GM18873 (cell line): ENCODE results near the gene RECK.
"Not testable (repeated sequence)": the region's sequence is repeated elsewhere in the genome, so short reads cannot be mapped to it uniquely, and the experiment has no call there.

ENCODE experiments used
- ATAC-seq: cut with Tn5 transposase; IDR thresholded peaks from one replicate; pipeline ENCODE4 v1.9.1; 2021; ENCODE audit warnings: mild to moderate bottlenecking, moderate library complexity, moderate number of reproducible peaks; ENCODE audit not compliant: unreplicated experiment, low FRiP score

The RECK gene

GRCh38 chr9:36152741-36153438 lies 116.2 kb downstream of the RECK start:
- no peak for ATAC-seq

GRCh38 chr9:36153746-36154145 lies 117.0 kb downstream of the RECK start:
- ATAC-seq = no peak

GRCh38 chr9:36154331-36154952 lies 117.7 kb downstream of the RECK start:
- no peak for ATAC-seq

- ATAC-seq = no peak
Observed at GRCh38 chr9:36156116-36156515, 119.4 kb downstream of the RECK start.

GRCh38 chr9:36158122-36158521 lies 121.4 kb downstream of the RECK start:
- no peak for ATAC-seq

- no peak for ATAC-seq
Observed at GRCh38 chr9:36158917-36159316, 122.2 kb downstream of the RECK start.

GRCh38 chr9:36159509-36159908 lies 122.8 kb downstream of the RECK start:
- ATAC-seq = not testable (repeated sequence)

GRCh38 chr9:36160126-36160525 lies 123.4 kb downstream of the RECK start:
- not testable (repeated sequence) for ATAC-seq

- no peak for ATAC-seq
Observed at GRCh38 chr9:36161187-36161586, 124.5 kb downstream of the RECK start.

- ATAC-seq = no peak
Observed at GRCh38 chr9:36162211-36162738, 125.6 kb downstream of the RECK start.

GRCh38 chr9:36163049-36163785 lies 126.5 kb downstream of the RECK start:
- ATAC-seq = no peak

GRCh38 chr9:36163786-36164170 lies 127.1 kb downstream of the RECK start:
- ATAC-seq = no peak

GRCh38 chr9:36164372-36164771 lies 127.7 kb downstream of the RECK start:
- no peak for ATAC-seq

GRCh38 chr9:36164989-36165388 lies 128.3 kb downstream of the RECK start:
- ATAC-seq = no peak

- no peak for ATAC-seq
Observed at GRCh38 chr9:36165826-36166167, 129.1 kb downstream of the RECK start.

GRCh38 chr9:36166168-36166927 lies 129.6 kb downstream of the RECK start:
- no peak for ATAC-seq

GRCh38 chr9:36169166-36169565 lies 132.5 kb downstream of the RECK start, which contains the start of gene CCIN:
TSS of gene CCIN (plus strand) at chr9:36169388. CDS start at chr9:36169503, 115 bp downstream.
- no peak for ATAC-seq

GRCh38 chr9:36169708-36170107 lies 133.0 kb downstream of the RECK start:
- ATAC-seq = no peak

- no peak for ATAC-seq
Observed at GRCh38 chr9:36170531-36170930, 133.8 kb downstream of the RECK start.

GRCh38 chr9:36173861-36174260 lies 137.1 kb downstream of the RECK start:
- no peak for ATAC-seq
